HG03159 (cell line): ENCODE results near the gene ATP9A.

Experiments used
- ATAC-seq: cut with Tn5 transposase; IDR thresholded peaks from one replicate; pipeline ENCODE4 v1.9.1; 2021; ENCODE audit warnings: mild to moderate bottlenecking, moderate library complexity; ENCODE audit not compliant: unreplicated experiment

ATP9A gene

DNA sequence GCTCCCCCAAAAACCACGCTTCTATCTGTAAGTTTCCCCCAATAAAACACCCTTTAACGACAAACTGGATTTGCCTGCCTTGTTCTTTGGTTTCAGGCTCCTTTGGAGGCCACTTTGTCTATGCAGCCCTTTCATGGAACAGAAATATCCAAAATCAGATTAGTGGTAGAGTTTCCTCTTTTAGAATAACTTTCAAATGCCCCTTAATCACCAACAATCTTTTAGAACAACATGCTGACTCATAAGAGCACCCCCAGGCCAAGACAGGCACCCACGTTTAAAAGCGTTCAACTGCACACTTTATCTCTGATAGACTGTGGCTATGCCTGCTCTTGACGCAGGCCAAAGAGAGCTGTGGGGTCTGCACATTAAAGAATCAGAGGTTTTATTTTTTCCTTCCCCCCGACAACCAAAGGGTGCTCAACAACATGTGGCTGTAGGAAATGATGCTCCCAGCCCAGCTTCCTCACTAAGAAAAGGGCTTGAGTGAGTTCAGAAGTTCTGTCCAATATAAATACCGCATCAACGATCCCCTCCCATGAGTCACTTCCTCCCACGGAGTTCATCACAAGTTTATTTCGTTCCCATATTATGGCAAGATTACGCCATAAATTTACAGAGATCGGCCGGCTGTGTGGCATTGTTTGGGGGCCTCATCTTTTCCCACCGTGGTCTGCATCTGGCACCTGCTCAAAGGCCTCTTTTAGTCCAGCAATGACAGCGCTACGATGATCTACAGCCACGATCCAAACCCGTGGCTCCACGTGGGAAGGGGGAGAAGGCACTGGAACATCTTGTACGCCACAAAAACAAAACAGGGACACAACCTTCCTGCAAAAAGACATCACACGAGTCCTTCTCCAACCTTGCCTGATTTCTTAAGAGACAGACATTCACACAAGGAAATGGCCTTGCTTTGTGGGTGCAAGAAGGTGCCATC, 136.9 kb downstream of the ATP9A start:
- no peak for ATAC-seq

DNA sequence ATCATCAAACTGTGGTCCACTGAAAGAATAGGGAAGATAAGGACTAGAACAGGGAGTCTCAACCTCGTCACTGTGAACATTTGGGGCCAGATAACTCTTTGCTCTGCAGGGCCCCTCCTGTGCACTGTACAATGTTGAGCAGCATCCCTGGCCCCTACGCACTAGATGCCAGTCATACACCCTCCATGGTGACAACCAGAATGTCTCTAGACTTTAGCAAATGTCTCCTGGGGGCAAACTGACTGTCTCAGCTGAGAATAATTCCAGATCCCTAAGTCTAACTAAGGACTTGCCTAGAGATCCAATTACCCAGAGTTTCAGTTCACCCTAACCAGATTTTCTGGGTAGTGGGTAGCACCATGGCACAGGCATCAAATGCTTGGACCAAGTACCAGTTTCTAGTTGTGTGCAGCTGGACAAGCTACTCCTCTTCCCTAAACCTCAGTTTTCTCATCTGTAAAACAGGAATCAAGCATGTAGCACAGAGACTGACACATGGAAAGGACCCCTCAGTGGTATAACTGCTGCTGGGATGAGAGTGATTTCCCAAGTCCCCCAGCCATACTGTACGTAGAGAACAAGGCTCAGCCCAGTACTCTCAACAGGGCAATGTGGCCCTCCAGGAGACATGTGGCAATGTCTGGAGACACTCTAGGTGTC, 138.7 kb downstream of the ATP9A start:
- ATAC-seq = no peak

DNA sequence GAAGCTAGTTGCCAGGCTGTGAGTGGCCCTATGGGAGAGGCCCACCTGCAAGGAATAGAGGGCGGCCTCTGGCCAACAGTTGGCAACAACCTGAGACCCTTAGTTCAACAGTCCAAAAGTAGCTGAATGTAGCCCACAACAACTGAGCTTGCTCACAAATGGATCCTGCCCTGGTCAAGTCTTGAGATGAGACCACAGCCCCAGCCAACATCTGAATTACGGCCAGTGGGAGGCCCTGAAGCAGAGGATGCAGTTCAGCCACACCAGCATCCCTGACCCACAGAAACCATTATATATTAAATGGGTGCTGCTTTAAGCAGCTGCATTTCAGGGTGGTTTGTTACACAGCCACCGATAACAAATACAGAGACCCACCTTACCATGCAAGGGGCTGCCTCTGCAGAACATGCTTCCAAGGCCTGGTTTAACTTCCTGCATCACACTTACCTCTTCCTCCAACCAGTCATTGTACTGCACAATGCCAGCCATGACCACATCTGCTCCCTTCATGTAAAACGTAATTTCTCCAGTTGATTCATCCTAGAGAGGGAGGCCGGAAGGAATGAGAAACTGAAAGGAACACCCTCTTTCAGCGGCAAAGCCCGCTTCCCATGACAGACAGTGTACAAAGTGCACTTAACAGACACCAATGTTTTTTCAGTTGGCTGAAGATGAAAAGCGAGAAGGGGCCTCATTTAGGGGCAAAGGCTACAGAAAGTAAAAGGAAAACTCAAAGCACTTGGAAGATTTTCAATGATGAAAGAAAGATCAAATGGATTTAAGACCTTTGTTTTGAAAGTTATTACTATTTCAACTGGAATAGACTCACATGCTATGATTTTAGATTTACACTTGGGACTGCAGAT, 139.4 kb downstream of the ATP9A start:
- no peak for ATAC-seq

DNA sequence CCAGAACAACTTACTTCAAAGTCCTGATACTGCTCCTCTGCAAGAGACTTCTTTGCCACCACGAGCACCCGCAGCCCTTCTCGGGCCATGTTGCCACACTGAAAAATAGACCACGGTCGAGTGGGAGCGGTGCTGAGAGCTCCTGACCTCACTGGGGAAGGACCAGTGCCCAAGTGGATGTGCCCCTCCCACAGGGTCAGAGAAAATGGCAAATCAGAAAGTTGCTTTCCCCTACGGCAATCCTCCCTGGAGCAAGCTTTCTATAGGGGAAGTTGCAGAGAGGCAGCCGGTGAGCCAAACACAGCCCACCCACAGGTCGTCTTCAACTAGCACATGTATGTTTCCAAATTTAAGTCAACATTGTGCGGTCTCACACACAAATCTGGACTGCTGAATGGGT, 140.6 kb downstream of the ATP9A start:
- no peak for ATAC-seq

DNA sequence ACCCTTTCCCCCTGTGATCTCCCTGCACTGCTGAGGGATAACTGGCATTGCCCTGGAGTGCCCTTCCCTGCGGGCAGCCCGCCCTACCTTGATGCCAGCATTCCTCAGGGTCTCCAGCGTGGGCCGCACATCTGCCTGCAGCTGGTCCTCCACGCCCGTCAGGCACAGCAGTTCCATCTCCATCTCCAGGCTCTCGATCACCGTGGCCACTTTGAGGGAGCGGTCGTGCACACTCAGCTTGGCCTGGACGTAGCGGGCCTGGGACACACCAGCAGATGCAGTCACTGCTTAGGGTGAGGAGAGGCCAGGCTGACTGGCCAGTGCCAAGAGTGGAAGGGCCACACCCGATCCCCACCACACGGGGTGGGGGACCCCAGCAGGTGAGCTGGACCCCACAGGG, 143.1 kb downstream of the ATP9A start:
- ATAC-seq = no peak

DNA sequence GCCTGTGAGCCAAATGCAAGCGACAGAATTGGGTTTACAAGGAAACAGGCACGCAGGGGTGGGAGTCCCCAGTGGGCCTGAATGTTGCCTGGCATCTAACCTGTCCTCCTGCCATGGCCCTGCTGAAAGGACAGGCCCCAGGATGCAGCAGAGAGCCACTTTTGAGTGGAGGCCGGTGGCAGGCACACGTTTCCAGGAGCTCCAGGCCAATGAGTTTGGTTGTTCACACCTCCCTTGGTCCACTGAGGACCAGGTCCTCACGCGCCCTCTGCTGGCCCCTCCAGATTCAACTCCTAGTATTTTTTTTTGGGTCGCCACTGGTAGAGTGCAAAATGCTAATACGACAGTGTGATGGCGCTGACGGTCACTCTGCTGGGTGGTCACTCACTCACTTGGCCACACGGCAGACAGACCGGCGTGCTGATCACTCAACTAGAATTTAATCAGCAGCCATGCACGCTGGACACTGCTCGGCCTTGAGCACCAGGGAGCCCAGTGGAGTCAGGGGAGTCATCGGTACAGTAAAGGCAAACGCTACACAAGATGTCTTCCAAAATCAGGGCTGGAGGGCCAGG, 143.9 kb downstream of the ATP9A start:
- ATAC-seq = no peak

DNA sequence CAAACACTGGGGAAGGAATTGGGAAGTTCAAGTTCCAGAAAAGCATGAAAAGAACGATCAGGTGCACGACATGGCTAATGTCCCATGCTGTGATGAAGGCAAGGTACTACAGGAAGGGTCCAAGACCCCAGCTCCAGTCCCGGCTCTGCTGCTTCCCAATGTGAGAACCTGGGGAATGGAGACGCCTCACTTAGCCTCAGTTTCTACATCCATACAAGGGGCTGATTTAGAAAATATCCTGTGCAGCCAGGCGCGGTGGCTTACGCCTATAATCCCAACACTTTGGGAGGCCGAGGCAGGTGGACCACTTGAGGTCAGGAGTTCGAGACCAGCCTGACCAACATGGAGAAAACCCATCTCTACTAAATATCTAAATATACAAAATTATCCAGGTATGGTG, 144.9 kb downstream of the ATP9A start:
- no peak for ATAC-seq

DNA sequence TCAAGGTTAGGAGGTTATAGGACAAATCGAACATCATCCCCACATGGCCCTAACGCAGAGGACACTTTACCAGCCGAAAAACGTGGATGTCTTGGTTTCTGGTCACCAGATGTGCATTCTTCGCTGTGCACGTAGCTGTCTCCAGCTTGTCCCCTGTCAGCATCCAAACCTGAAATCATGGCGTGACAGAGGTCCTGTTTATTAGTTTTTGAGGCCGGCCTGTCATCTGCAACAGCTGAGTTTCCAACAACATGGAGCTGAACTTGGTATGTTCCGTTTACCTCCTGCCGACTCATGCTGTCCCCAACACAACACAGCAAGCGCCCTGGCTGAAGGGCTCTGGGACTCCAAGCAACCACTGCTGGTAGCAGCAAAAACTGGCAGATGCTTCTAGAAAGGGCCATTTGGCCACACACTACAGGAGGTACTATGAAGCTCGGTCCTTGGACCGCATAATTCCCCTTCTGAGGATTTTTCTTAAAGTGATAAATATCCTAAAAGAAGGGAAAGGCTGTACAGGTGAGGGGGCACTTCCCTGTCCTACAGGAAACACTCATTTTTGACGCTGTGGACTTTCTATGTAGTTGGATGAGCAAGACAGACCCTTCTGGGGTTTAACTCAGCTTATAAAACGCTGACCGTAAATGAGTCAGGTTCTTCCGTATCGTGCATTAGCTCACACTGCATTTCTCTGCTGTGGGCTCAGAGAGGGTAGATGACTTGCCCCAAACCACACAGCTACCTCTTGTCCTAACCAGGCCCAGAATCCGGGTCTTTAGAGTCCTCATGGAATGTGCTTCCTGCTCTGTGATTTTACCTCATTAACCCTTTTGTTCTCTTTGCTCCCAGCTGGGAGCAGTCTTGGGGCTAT, 146.0 kb downstream of the ATP9A start:
- ATAC-seq = no peak

DNA sequence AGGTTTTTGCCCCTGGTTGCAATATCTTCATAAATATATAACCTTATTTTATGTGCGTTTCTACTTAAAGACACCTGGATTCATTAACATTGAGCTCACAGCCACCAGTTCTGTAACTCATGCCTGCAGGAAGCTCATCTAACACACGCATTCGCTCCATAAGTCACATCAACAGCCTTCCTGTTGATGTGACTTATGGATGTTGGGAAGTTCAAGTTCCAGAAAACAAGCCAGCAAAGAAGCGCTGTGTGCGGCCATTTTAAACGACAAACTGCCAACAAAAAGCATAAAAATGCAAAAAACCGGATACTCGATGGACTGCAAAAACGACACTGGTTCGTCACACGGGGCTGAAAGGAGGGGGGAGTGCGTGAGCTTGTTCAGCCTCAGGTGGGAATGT, 147.8 kb downstream of the ATP9A start:
- ATAC-seq = no peak

DNA sequence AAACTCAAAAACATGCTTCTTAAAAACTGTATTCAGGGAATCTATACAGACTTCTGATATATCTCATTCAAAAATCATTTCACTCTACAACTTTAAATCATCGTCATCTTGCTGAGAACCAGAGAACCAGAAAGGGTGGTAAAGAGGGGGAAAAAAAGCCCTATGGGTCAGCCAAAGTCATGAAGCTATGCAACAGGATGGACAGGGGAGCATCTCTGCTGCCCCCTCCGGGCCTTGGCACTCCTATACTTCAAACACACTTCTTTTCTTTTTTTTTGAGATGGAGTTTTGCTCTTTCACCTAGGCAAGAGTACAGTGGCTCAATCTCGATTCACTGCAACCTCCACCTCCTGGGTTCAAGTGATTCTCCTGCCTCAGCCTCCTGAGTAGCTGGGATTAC, 152.1 kb downstream of the ATP9A start:
- ATAC-seq = no peak

DNA sequence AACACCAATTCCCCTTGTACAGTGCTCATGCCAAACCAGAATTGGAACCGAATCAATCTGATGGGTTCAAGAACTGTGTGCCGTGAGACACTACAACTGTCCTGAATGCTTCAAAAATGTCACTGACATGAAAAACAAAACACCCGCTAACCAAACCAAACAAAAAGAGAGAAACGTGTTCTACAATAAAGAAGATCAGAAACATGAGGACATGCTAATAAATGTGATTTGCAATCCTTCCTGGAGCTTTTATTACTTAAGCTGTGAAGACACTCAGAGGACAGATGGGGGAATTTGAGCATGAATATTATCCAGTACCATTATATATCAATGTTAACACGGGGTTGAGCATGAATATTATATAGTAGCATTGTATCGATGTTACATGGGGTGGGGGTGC, 153.5 kb downstream of the ATP9A start:
- ATAC-seq = no peak

DNA sequence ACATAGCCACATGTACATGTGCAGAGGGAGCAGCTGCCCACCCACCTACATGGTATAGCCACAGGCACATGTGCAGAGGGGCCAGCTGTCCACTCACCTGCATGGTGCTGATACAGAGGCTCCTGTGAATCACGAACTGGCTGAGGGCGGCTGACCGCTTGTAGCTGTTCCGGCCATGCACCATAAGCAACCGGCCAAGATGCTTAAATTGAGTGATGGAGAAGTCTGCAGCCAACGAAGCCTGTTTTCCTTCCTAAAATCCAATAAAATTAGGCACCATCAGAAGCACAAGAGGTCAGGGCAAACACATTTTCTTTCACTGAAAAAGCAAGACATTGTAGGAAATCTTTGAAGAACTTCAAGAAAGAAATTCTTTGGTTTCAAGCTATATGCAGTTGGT, 154.6 kb downstream of the ATP9A start:
- no peak for ATAC-seq

DNA sequence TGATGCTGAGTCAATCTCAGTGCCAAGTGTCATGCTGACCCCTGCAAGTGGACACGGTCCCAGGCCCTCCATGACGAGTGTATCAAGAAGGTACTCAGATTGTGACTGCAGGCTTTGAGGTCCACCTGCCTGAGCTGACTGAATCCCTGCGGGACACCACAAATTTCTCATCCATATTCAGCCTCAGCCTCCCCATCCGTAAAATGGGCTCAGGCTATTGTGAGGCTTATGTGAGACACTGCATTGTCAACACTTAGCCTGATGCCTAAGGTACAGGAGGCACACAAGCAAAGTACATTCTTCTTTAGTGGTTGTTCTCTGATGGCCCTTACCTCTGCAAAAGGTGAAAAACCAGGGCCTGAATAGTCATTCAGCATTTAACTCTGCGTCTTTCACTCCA, 155.3 kb downstream of the ATP9A start:
- no peak for ATAC-seq

DNA sequence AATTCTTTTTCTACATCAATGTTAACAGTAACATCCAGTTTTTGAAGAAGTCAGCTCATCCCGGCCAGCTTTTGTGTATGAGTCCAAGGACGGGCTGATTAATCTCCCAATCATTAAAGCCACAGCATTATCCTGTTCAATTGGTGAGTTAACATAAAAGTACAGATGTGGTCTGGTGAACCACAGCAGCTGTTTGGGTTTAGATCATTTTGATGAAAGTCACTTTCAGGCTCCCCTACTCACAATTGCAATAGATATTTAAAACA, 156.6 kb downstream of the ATP9A start:
- ATAC-seq = no peak

DNA sequence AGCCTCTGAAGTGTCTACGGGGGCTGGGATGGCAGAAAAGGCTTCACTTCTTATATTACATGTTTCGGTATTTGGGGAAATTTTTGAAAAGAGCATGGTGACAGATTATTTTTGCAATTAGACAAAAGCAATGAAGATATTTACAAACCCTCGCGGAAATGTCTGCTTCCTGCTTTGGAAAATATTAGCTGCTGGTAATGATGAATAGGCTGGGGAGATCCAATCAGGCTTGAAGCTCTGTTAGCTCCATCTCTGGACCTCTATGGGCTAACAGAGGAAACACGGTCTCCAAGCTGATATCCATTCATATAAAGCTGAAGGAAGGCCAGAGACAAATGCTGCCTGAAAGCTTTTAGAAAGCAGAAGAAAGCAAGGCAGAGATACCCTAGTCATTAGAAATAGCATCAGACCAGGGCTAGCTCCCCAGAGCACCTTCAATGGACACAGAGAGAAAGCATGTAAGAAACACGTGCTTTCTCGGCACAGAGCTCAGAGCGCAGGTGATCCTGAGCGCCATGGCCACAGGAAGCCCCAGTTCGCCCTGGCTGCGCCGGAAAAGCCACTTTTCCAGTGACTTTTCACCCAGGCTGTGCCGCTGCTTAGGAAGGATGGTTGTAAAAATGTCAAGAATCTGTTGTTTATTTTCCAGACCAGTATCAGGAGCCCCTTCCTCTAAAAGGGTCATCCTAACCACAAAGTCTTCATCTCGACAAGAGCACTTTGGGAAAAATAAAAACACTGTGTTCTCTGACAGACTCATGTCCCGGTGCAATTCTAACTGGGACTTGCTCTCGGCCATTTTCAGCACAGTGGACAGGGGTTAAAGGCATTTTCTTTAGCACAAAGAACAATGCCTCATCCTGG, 157.2 kb downstream of the ATP9A start:
- no peak for ATAC-seq

DNA sequence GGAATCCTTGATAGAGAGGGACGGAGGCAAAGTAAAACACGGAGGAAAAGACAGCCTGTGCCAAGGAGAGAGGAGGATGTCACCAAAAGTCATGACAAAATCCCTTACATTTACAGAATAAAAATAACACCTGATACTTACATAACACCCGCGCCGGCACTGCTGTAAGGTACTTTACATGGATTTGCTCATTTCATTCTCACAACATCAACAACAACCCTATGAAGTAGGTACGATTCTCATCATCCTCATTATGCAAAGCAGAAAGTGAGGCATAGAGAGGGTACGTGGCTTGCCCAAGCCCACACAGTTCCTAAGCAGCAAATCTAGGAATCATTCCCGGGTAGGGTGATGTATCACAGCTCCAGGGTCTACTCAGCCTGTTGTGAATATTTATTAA, 158.1 kb downstream of the ATP9A start:
- ATAC-seq = no peak

DNA sequence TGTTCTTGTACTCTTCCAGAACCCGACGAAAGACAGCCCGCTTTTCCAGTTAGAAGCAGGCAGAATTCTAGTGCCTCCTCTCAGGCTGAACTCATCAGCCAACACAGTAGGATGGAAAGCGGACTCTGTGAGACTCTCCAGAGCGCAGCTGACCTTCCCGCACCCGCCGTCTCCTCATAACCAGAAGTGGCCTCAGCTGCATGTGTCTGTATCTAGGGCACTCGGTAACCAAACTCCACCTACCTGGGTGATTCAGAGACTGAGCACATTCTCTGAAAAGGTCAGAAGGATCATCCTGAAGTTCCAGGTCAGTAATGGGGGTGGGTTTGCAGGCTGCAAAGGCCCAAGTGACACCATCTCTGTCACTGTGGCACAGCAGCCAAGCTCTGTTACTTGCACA, 158.9 kb downstream of the ATP9A start:
- ATAC-seq = no peak

DNA sequence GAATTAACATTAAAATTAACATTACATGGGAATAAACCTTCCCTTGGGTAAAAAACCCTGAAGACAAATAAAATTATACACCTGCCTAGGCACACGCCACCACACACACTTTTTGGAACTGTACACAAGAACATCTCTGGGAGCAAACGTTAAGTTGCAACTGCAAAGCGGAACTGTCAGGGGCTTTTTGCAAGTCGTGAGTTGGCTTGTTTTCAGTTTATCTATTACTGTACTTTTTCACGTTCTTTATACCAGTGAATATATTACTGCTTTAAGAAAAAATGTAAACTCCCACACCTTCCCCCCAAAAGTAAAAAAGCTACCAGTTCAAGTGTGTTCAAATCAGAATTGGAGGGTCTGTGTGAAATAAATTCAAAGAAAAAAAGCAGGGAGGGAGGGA, 160.1 kb downstream of the ATP9A start:
- no peak for ATAC-seq

DNA sequence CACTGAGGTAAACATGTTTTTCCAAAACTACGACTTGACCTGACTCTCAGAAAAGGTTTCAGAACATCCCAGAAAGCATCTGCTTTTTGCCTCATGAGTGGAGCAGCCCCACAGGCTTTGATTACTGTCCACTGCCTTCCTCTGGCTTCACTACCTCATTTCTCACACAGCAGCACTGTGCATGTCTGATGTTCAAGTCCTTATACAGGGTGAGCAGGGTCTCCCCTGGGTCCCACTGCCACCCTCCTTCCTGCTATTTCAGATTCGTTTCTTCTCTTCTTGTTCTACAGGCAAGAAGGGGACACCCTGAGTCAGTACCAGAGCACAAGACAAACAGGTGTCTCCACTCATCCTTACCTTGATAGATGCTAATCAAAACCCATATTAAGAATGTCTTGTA, 161.0 kb downstream of the ATP9A start:
- ATAC-seq = no peak

DNA sequence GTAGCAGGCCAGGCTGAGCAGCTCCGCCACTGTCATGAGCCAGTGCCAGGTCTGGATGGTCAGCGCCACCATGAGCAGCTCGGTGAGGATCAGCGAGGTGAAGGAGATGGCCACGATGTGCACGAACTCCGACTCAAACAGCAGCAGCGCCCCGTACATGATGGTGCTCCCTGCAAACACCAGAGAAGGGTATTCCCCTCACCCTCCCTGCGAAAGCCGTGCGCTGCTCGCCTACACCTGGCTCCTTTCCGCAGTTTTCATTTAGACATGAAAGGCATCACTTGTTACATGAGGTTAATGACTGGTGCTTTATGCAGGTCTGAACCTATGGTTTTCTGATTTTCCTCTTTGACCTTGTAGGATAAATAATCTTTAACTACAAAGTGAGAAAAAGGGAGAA, 163.3 kb downstream of the ATP9A start:
- no peak for ATAC-seq
